SIG-M5 treated with dmso at 0.1 percent for 504 hours (cell line): ENCODE data around the gene PROX2.

Experiments
- DNase-seq: peaks from one replicate; lab custom pipeline; 2025; ENCODE audit not compliant: unreplicated experiment; lab: John Stamatoyannopoulos, UW

The PROX2 gene

GRCh38 chr14:74846168-74846567 lies 29.8 kb downstream of the PROX2 start:
- no peak for DNase-seq

GRCh38 chr14:74843653-74844052 lies 32.3 kb downstream of the PROX2 start:
- DNase-seq: no peak

- peak; percentile 73 for DNase-seq
Measured at GRCh38 chr14:74841230-74842207, 34.4 kb downstream of the PROX2 start.

- no peak for DNase-seq
Measured at GRCh38 chr14:74840603-74841030, 35.3 kb downstream of the PROX2 start.

GRCh38 chr14:74838166-74838565 lies 37.8 kb downstream of the PROX2 start:
- DNase-seq: no peak

- no peak for DNase-seq
Measured at GRCh38 chr14:74836251-74836960, 39.5 kb downstream of the PROX2 start.

GRCh38 chr14:74835645-74836250 lies 40.2 kb downstream of the PROX2 start:
- DNase-seq: no peak

GRCh38 chr14:74834692-74835392 lies 41.1 kb downstream of the PROX2 start:
- no peak for DNase-seq

- no peak for DNase-seq
Measured at GRCh38 chr14:74832849-74833248, 43.1 kb downstream of the PROX2 start.

GRCh38 chr14:74829251-74829650 lies 46.7 kb downstream of the PROX2 start:
- DNase-seq: no peak

GRCh38 chr14:74826574-74826973 lies 49.4 kb downstream of the PROX2 start:
- DNase-seq: no peak
